Measurements from ENCODE around the gene F11R.
"Not testable (repeated sequence)": the region's sequence is repeated elsewhere in the genome, so short reads cannot be mapped to it uniquely, and the experiment has no call there.

DNA sequence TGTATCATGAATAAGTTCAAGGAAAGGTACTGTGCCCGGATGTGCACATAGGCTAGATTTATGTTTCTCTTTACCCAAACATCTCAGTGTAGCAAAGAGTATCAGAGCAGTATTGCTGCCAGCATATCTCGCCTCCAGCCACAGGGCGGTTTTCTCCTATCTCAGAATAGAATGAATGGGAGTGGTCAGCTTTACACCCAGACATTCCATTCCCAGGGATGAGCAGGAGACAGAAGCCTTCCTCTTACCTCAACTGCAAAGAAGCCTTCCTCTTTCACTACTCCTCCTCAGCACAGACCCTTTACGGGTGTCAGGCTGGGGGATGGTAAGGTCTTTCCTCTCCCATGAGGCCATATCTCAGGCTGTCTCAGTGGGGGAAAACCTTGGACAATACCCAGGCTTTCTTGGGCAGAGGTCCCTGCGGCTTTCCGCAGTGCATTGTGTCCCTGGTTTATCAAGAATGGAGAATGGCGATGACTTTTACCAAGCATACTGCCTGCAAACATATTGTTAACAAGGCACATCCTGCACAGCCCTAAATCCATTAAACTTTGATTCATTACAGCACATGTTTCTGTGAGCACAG is 73.7 kb downstream of the F11R start:
- TF ChIP-seq CTCF, POLR2A (IDR thresholded peaks at IDR 0.05): not testable (repeated sequence)

Measured in right lobe of liver (tissue), 4 donors.